HEK293 (cell line): ENCODE measurements around the gene GNG7.

ENCODE experiments used
- CTCF ChIA-PET: fragments of 350-600 bp; formaldehyde crosslinking; extraction: SDS; loops from one replicate; lab custom pipeline; 2021; ENCODE audit warnings: antibody characterized with exemption; lab: Yijun Ruan, JAX
- POLR2A ChIA-PET: fragments of 300-600 bp; formaldehyde crosslinking; extraction: SDS; loops from one replicate; lab custom pipeline; 2020; ENCODE audit warnings: antibody characterized with exemption, inconsistent platforms; lab: Yijun Ruan, JAX
- H3K27ac ChIP-seq: fragments of 200-500 bp; sonication (Bioruptor generic); 2 replicates; pipeline ENCODE4 v1.5.1; 2014; ENCODE audit warnings: low read depth, low read length, control low read depth, inconsistent platforms; ENCODE audit errors: extremely low read depth
- H3K36me3 ChIP-seq, 2 experiments: fragments of 200-500 bp in 1 of 2; sonication (Bioruptor generic) in 1 of 2; 1 replicate in 1 of 2; 2 replicates in 1 of 2; pipeline ENCODE4 v1.5.1; 2014 to 2017; ENCODE audit warnings: inconsistent platforms in 2 of 2, low read length in 2 of 2; ENCODE audit not compliant: control insufficient read depth in 2 of 2, insufficient read depth in 1 of 2
- H3K4me1 ChIP-seq: fragments of 200-500 bp; sonication (Bioruptor generic); 2 replicates; pipeline ENCODE4 v1.5.1; 2014; ENCODE audit warnings: mild to moderate bottlenecking, low read length, inconsistent platforms; ENCODE audit not compliant: control insufficient read depth, insufficient read depth
- H3K4me3 ChIP-seq: 2 replicates; pipeline ENCODE4 v1.5.1; 2011; ENCODE audit warnings: low read depth, mild to moderate bottlenecking, control low read depth, low read length, moderate library complexity
- H3K9me3 ChIP-seq: fragments of 200-500 bp; sonication (Bioruptor generic); 2 replicates; pipeline ENCODE4 v1.5.1; 2014; ENCODE audit warnings: low read depth, low read length, inconsistent platforms; ENCODE audit not compliant: control insufficient read depth, insufficient read depth
- EGR2 ChIP-seq: fragments of 450-650 bp; formaldehyde crosslinking; IDR thresholded peaks from 2 replicates; pipeline ENCODE4 v1.5.1; 2016; ENCODE audit warnings: low read depth, missing biosample characterization, missing genetic modification characterization
- FEZF1 ChIP-seq: fragments of 450-650 bp; formaldehyde crosslinking; IDR thresholded peaks from 2 replicates; pipeline ENCODE4 v1.5.1; 2016; ENCODE audit warnings: missing biosample characterization, missing genetic modification characterization
- GLIS1 ChIP-seq: fragments of 450-650 bp; formaldehyde crosslinking; IDR thresholded peaks from 2 replicates; pipeline ENCODE4 v1.5.1; 2016; ENCODE audit warnings: missing biosample characterization, missing genetic modification characterization
- KLF7 ChIP-seq: fragments of 450-650 bp; formaldehyde crosslinking; IDR thresholded peaks from 2 replicates; pipeline ENCODE4 v1.5.1; 2016; ENCODE audit warnings: missing biosample characterization, missing genetic modification characterization, borderline replicate concordance
- ZFHX2 ChIP-seq: fragments of 450-650 bp; formaldehyde crosslinking; conservative IDR thresholded peaks from 2 replicates; pipeline ENCODE4 v1.5.1; 2016; ENCODE audit warnings: missing biosample characterization, missing genetic modification characterization
- ZNF10 ChIP-seq: fragments of 450-650 bp; formaldehyde crosslinking; IDR thresholded peaks from 2 replicates; pipeline ENCODE4 v1.5.1; 2017; ENCODE audit warnings: missing biosample characterization, missing genetic modification characterization
- ZNF16 ChIP-seq: fragments of 450-650 bp; formaldehyde crosslinking; IDR thresholded peaks from 2 replicates; pipeline ENCODE4 v1.5.1; 2016; ENCODE audit warnings: low read depth, missing biosample characterization, missing genetic modification characterization
- ZNF2 ChIP-seq: fragments of 450-650 bp; formaldehyde crosslinking; IDR thresholded peaks from 2 replicates; pipeline ENCODE4 v1.5.1; 2016; ENCODE audit warnings: missing biosample characterization, missing genetic modification characterization
- ZNF214 ChIP-seq: fragments of 450-650 bp; formaldehyde crosslinking; IDR thresholded peaks from 2 replicates; pipeline ENCODE4 v1.5.1; 2017; ENCODE audit warnings: missing biosample characterization, mild to moderate bottlenecking, missing genetic modification characterization, borderline replicate concordance
- ZNF23 ChIP-seq: fragments of 450-650 bp; formaldehyde crosslinking; IDR thresholded peaks from 2 replicates; pipeline ENCODE4 v1.5.1; 2016; ENCODE audit warnings: missing biosample characterization, missing genetic modification characterization, borderline replicate concordance
- ZNF341 ChIP-seq: fragments of 450-650 bp; formaldehyde crosslinking; IDR thresholded peaks from 2 replicates; pipeline ENCODE4; 2016; ENCODE audit warnings: low read depth, missing biosample characterization, missing genetic modification characterization
- ZNF37A ChIP-seq: fragments of 450-650 bp; IDR thresholded peaks from 2 replicates; pipeline ENCODE4 v1.5.1; 2018; ENCODE audit warnings: missing biosample characterization, missing genetic modification characterization
- ZNF416 ChIP-seq: fragments of 450-650 bp; formaldehyde crosslinking; IDR thresholded peaks from 2 replicates; pipeline ENCODE4 v1.5.1; 2016; ENCODE audit warnings: missing biosample characterization, missing genetic modification characterization
- ZNF561 ChIP-seq: fragments of 450-650 bp; IDR thresholded peaks from 2 replicates; pipeline ENCODE4 v1.5.1; 2018; ENCODE audit warnings: missing biosample characterization, missing genetic modification characterization, borderline replicate concordance
- ZNF670 ChIP-seq: fragments of 450-650 bp; formaldehyde crosslinking; IDR thresholded peaks from 2 replicates; pipeline ENCODE4 v1.5.1; 2016; ENCODE audit warnings: missing biosample characterization, missing genetic modification characterization, low read depth
- ZNF768 ChIP-seq: fragments of 450-650 bp; formaldehyde crosslinking; IDR thresholded peaks from 2 replicates; pipeline ENCODE4 v1.5.1; 2018; ENCODE audit warnings: missing biosample characterization, mild to moderate bottlenecking, missing genetic modification characterization
- ZNF792 ChIP-seq: fragments of 450-650 bp; formaldehyde crosslinking; IDR thresholded peaks from 2 replicates; pipeline ENCODE4 v1.5.1; 2016; ENCODE audit warnings: missing biosample characterization, missing genetic modification characterization
- ZSCAN30 ChIP-seq: fragments of 450-650 bp; IDR thresholded peaks from 2 replicates; pipeline ENCODE4 v1.5.1; 2018; ENCODE audit warnings: missing biosample characterization, mild to moderate bottlenecking, missing genetic modification characterization, moderate library complexity
- TF ChIP-seq, protein P1 (sequence below): fragments of 450-650 bp; formaldehyde crosslinking; conservative IDR thresholded peaks from 2 replicates; pipeline ENCODE4 v1.5.1; 2016; ENCODE audit warnings: low read depth, missing biosample characterization, missing genetic modification characterization
- TF ChIP-seq, protein P2 (sequence below): fragments of 450-650 bp; formaldehyde crosslinking; IDR thresholded peaks from 2 replicates; pipeline ENCODE4; 2016; ENCODE audit warnings: missing biosample characterization, missing genetic modification characterization
- TF ChIP-seq, protein P3 (sequence below): fragments of 450-650 bp; formaldehyde crosslinking; IDR thresholded peaks from 2 replicates; pipeline ENCODE4 v1.5.1; 2017; ENCODE audit warnings: missing biosample characterization, missing genetic modification characterization
- TF ChIP-seq, protein P4 (sequence below): fragments of 450-650 bp; formaldehyde crosslinking; IDR thresholded peaks from 2 replicates; pipeline ENCODE4 v1.5.1; 2016; ENCODE audit warnings: missing biosample characterization, missing genetic modification characterization
- TF ChIP-seq, protein P5 (sequence below): fragments of 450-650 bp; formaldehyde crosslinking; IDR thresholded peaks from 2 replicates; pipeline ENCODE4 v1.5.1; 2017; ENCODE audit warnings: missing biosample characterization, mild to moderate bottlenecking, missing genetic modification characterization, moderate library complexity
- TF ChIP-seq, protein P6 (sequence below): fragments of 450-650 bp; formaldehyde crosslinking; IDR thresholded peaks from 2 replicates; pipeline ENCODE4 v1.5.1; 2016; ENCODE audit warnings: missing biosample characterization, missing genetic modification characterization

GNG7 gene

DNA sequence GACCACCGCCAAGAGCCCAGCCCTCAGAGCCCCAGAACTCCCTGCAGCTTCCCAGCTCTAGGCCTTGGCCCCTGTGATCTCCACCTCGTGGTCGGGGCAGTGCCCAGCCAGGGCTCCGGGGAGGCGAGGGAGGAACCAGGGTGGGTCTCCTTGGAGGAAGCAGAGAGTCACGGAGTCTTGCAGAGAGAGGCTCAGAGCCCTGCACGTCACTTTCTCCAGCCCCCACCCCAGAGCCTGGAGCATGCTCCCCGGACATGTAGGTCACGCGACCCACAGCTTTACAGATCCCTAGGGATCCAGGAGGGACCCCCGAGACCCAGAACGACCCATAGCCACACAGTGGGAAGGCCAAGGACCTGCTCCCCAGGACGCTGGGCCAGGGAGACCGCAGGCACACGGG is 214.7 kb downstream of the GNG7 start (continued):
- TF ChIP-seq, protein P1, sequence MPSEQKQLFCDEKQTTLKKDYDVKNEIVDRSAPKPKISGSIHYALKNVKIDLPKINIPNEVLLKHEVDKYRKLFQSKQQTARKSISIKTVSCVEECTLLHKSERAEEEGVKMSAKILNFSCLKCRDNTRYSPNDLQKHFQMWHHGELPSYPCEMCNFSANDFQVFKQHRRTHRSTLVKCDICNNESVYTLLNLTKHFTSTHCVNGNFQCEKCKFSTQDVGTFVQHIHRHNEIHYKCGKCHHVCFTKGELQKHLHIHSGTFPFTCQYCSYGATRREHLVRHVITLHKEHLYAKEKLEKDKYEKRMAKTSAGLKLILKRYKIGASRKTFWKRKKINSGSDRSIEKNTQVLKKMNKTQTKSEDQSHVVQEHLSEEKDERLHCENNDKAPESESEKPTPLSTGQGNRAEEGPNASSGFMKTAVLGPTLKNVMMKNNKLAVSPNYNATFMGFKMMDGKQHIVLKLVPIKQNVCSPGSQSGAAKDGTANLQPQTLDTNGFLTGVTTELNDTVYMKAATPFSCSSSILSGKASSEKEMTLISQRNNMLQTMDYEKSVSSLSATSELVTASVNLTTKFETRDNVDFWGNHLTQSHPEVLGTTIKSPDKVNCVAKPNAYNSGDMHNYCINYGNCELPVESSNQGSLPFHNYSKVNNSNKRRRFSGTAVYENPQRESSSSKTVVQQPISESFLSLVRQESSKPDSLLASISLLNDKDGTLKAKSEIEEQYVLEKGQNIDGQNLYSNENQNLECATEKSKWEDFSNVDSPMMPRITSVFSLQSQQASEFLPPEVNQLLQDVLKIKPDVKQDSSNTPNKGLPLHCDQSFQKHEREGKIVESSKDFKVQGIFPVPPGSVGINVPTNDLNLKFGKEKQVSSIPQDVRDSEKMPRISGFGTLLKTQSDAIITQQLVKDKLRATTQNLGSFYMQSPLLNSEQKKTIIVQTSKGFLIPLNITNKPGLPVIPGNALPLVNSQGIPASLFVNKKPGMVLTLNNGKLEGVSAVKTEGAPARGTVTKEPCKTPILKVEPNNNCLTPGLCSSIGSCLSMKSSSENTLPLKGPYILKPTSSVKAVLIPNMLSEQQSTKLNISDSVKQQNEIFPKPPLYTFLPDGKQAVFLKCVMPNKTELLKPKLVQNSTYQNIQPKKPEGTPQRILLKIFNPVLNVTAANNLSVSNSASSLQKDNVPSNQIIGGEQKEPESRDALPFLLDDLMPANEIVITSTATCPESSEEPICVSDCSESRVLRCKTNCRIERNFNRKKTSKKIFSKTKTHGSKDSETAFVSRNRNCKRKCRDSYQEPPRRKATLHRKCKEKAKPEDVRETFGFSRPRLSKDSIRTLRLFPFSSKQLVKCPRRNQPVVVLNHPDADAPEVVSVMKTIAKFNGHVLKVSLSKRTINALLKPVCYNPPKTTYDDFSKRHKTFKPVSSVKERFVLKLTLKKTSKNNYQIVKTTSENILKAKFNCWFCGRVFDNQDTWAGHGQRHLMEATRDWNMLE (tag by site-specific recombination): no peak
- TF ChIP-seq, all 188 proteins: peak for 0

DNA sequence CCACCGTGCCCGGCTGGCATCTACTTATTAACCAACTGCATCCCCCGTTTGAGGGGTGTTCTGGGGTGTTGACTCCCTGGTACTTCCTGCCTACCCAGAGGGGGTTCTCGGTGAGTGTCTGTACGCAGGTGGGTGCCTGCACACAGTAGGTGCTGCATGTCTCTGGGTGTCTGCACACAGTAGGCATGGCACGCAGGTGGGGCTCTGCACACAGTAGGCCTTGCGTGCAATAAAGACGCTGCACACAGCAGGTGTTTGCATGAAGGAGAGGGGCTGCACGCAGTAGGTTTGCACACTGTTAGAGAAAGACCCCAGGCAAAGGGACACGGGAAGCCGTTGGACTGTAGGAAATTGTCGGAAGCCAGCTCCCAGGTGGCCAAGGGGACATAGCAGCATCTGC is 215.4 kb downstream of the GNG7 start:
- Histone ChIP-seq H3K36me3 (no peaks in the 10 kb centered on the region), H3K9me3 (no peaks in the 10 kb centered on the region), H3K4me1 (no peaks in the 10 kb centered on the region; the same call in 1 of the 2 replicates)
- POLR2A ChIA-PET: interaction anchor here (13.1 kb wide), 1 partner anchor 10 kb away, joined by 168 read pairs; the partner anchor contains the start of gene GADD45B
- TF ChIP-seq, protein P2, sequence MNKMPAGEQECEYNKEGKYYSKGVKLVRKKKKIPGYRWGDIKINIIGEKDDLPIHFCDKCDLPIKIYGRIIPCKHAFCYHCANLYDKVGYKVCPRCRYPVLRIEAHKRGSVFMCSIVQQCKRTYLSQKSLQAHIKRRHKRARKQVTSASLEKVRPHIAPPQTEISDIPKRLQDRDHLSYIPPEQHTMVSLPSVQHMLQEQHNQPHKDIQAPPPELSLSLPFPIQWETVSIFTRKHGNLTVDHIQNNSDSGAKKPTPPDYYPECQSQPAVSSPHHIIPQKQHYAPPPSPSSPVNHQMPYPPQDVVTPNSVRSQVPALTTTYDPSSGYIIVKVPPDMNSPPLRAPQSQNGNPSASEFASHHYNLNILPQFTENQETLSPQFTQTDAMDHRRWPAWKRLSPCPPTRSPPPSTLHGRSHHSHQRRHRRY (tag by site-specific recombination): no peak
- TF ChIP-seq FEZF1 (no peak), ZSCAN30 (tag by site-specific recombination) (no peak), ZNF768 (tag by site-specific recombination) (no peak), ZNF2 (tag by site-specific recombination) (no peak), ZNF214 (no peak), ZNF23 (tag by site-specific recombination) (no peak), KLF7 (tag by site-specific recombination) (no peak), ZNF37A (no peak), ZNF670 (no peak)
- TF ChIP-seq, protein P3, sequence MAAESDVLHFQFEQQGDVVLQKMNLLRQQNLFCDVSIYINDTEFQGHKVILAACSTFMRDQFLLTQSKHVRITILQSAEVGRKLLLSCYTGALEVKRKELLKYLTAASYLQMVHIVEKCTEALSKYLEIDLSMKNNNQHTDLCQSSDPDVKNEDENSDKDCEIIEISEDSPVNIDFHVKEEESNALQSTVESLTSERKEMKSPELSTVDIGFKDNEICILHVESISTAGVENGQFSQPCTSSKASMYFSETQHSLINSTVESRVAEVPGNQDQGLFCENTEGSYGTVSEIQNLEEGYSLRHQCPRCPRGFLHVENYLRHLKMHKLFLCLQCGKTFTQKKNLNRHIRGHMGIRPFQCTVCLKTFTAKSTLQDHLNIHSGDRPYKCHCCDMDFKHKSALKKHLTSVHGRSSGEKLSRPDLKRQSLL: no peak
- TF ChIP-seq, protein P4, sequence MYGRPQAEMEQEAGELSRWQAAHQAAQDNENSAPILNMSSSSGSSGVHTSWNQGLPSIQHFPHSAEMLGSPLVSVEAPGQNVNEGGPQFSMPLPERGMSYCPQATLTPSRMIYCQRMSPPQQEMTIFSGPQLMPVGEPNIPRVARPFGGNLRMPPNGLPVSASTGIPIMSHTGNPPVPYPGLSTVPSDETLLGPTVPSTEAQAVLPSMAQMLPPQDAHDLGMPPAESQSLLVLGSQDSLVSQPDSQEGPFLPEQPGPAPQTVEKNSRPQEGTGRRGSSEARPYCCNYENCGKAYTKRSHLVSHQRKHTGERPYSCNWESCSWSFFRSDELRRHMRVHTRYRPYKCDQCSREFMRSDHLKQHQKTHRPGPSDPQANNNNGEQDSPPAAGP: no peak
- TF ChIP-seq, all 188 proteins: peak for 0
- Histone ChIP-seq H3K27ac (no peak overlapping the region), H3K4me3 (no peak overlapping the region)
- CTCF ChIA-PET: no interaction called here

DNA sequence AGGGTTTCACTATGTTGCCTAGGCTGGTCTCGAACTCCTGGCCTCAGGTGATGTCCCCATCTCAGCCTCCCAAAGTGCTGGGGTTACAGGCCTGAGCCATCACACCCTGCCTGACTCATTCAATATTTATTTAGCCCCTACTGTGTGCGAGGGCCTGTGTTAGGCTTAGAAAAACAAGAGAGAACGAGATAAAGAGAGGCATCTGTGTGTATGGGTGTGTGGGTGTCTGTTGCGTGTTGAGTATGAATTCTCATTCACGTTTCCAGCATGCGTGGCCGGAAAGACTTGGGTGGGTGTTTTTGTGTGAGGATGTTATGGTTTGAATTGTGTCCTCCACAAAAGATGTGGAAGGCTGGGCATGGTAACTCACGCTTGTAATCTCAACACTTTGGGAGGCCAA is 217.1 kb downstream of the GNG7 start:
- ChIA-PET POLR2A (interaction anchor here (1.1 kb wide), 1 partner anchor 93 kb away, joined by 4 read pairs; no protein-coding TSS in a partner anchor), CTCF (no interaction called here)
- no peaks in the 10 kb centered on the region; the same call in 1 of the 2 replicates for H3K4me1 ChIP-seq
- no peak overlapping the region for H3K4me3 ChIP-seq
- no peaks in the 10 kb centered on the region for H3K36me3 ChIP-seq
- H3K27ac ChIP-seq: no peak overlapping the region
- H3K9me3 ChIP-seq: no peaks in the 10 kb centered on the region
- TF ChIP-seq ZNF341 (tag by site-specific recombination): no peak
- TF ChIP-seq ZNF10 (tag by site-specific recombination): no peak
- TF ChIP-seq ZNF416 (tag by site-specific recombination): no peak
- TF ChIP-seq, protein P5, sequence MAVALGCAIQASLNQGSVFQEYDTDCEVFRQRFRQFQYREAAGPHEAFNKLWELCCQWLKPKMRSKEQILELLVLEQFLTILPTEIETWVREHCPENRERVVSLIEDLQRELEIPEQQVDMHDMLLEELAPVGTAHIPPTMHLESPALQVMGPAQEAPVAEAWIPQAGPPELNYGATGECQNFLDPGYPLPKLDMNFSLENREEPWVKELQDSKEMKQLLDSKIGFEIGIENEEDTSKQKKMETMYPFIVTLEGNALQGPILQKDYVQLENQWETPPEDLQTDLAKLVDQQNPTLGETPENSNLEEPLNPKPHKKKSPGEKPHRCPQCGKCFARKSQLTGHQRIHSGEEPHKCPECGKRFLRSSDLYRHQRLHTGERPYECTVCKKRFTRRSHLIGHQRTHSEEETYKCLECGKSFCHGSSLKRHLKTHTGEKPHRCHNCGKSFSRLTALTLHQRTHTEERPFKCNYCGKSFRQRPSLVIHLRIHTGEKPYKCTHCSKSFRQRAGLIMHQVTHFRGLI (tag by site-specific recombination): no peak
- peak; percentile 66; the same call in 1 of the 2 replicates for TF ChIP-seq EGR2 (tag by site-specific recombination)
- no peak for TF ChIP-seq ZNF16 (tag by site-specific recombination)
- TF ChIP-seq, protein P6, sequence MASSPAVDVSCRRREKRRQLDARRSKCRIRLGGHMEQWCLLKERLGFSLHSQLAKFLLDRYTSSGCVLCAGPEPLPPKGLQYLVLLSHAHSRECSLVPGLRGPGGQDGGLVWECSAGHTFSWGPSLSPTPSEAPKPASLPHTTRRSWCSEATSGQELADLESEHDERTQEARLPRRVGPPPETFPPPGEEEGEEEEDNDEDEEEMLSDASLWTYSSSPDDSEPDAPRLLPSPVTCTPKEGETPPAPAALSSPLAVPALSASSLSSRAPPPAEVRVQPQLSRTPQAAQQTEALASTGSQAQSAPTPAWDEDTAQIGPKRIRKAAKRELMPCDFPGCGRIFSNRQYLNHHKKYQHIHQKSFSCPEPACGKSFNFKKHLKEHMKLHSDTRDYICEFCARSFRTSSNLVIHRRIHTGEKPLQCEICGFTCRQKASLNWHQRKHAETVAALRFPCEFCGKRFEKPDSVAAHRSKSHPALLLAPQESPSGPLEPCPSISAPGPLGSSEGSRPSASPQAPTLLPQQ (tag by site-specific recombination): no peak
- peak; percentile 85 for TF ChIP-seq ZFHX2 (tag by site-specific recombination)
- no peak for TF ChIP-seq ZNF792 (tag by site-specific recombination)
- TF ChIP-seq GLIS1 (tag by site-specific recombination): no peak
- TF ChIP-seq ZNF561 (tag by site-specific recombination): no peak
